Measurements from ENCODE around the gene ATP5IF1. TPM values are rescaled to one million over a fixed set of nuclear protein-coding genes. Genes with fewer than 3 reads are reported as not detected.

The ATP5IF1 gene
- total and polyA plus RNA-seq, 2 donors (not counting 1 experiment from before 2014, with no cell fraction given), result 88.1 to 128 TPM

GRCh38 chr1:28265577-28265976 is 29.7 kb downstream of the ATP5IF1 start:
- TF ChIP-seq EZH2 (IDR thresholded peaks at IDR 0.05; ENCODE audit: borderline replicate concordance, insufficient read depth, low read depth, low read length, poor library complexity, severe bottlenecking) (no peak), CTCF (IDR thresholded peaks at IDR 0.05) (no peak)
- Histone ChIP-seq H3K36me3 (replicated peaks in 1 of 2; ENCODE audit: control extremely low read depth in 1 of 2, control insufficient read depth in 1 of 2, extremely low read depth in 1 of 2, insufficient read depth in 2 of 2, low read length in 1 of 2) (no peaks in the 10 kb centered on the region), H3K4me3 (ENCODE audit: control extremely low read depth in 1 of 5, extremely low read depth in 1 of 5, insufficient read depth in 1 of 5, low read depth in 2 of 5, low read length in 4 of 5) (no peak overlapping the region), H2AFZ (ENCODE audit: insufficient read depth, low read depth, low read length, poor library complexity, severe bottlenecking) (no peak overlapping the region), H3K27ac (ENCODE audit: low read length in 2 of 2) (no peak overlapping the region), H3K4me2 (replicated peaks; ENCODE audit: low read depth, low read length, poor library complexity, severe bottlenecking) (no peak overlapping the region), H3K79me2 (ENCODE audit: control insufficient read depth, insufficient read depth, low read length) (peaks cover 37% of the 10 kb centered on the region), H3K9me3 (ENCODE audit: control extremely low read depth in 1 of 3, control insufficient read depth in 2 of 3, insufficient read depth in 1 of 3, low read length in 2 of 3) (no peaks in the 10 kb centered on the region), H4K20me1 (ENCODE audit: control insufficient read depth, insufficient read depth, low read length, poor library complexity, severe bottlenecking) (peaks cover 8% of the 10 kb centered on the region), H3K9ac (ENCODE audit: low read length) (no peak overlapping the region), H3K27me3 (replicated peaks in 1 of 4; ENCODE audit: control extremely low read depth in 1 of 4, control insufficient read depth in 3 of 4, insufficient read depth in 4 of 4, low read length in 3 of 4) (no peaks in the 10 kb centered on the region), H3K4me1 (ENCODE audit: control insufficient read depth in 2 of 2, insufficient read depth in 2 of 2, low read length in 2 of 2) (peaks cover 9% of the 10 kb centered on the region in 2 donors)
- H3K9me3 Mint-ChIP-seq (ENCODE audit: insufficient read depth), result no peaks in the 10 kb centered on the region
- ChIA-PET CTCF (interaction anchor here (7.9 kb wide), 1 partner anchor 16 kb away, joined by 64 read pairs; no protein-coding TSS in a partner anchor), POLR2A (no interaction called here)
- no peak for ATAC-seq (ENCODE audit: low read depth)
- WGBS (ENCODE audit: insufficient coverage), result 98% methylated on average over 5 of the region's 8 CpGs
- no peak overlapping the region for H3K27ac Mint-ChIP-seq
- DNase-seq, result no peak
- H3K27me3 Mint-ChIP-seq, result peaks cover 6% of the 10 kb centered on the region
- peaks cover 9% of the 10 kb centered on the region for H3K4me1 Mint-ChIP-seq
- no peak overlapping the region for H3K4me3 Mint-ChIP-seq
- intact Hi-C loops (cut with micrococcal nuclease), result no loop called here

DNA sequence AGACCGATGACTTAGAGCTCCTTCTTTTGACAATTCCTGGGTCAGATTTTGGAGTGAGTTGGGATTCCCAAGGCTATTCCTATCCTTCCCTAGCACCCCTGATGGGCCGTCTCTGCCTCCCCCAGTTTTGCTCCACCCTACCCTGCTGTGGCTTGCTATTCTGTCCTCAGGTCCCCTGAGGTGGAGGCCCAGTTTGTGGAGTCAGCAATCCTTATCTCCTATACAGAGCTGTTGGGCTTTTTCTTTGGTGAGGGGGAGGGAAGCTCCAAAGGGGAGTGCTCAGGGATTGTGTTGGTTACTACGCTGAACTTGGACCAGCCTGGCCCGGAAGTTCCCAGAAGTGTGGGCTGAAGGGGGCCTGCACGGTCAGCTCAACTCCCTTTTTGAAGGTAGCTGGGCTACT is 31.0 kb downstream of the ATP5IF1 start:
- H3K27ac Mint-ChIP-seq, result no peak overlapping the region
- no peaks in the 10 kb centered on the region for H3K27me3 Mint-ChIP-seq
- 96% methylated on average over 3 of the region's 5 CpGs for WGBS (ENCODE audit: insufficient coverage)
- no peaks in the 10 kb centered on the region for H3K9me3 Mint-ChIP-seq (ENCODE audit: insufficient read depth)
- no peak overlapping the region for H3K9ac ChIP-seq (ENCODE audit: low read length)
- no peak overlapping the region for H3K4me3 ChIP-seq (ENCODE audit: control extremely low read depth in 1 of 5, extremely low read depth in 1 of 5, insufficient read depth in 1 of 5, low read depth in 2 of 5, low read length in 4 of 5)
- H3K79me2 ChIP-seq (ENCODE audit: control insufficient read depth, insufficient read depth, low read length), result peaks cover 26% of the 10 kb centered on the region
- H4K20me1 ChIP-seq (ENCODE audit: control insufficient read depth, insufficient read depth, low read length, poor library complexity, severe bottlenecking), result peaks cover 8% of the 10 kb centered on the region
- peaks cover under 1 to 1% of the 10 kb centered on the region in 2 experiments for H3K36me3 ChIP-seq (replicated peaks in 1 of 2; ENCODE audit: control extremely low read depth in 1 of 2, control insufficient read depth in 1 of 2, extremely low read depth in 1 of 2, insufficient read depth in 2 of 2, low read length in 1 of 2)
- no peak overlapping the region for H3K27ac ChIP-seq (ENCODE audit: low read length in 2 of 2)
- intact Hi-C loops (cut with micrococcal nuclease), result no loop called here
- DNase-seq, result no peak
- no peak overlapping the region for H2AFZ ChIP-seq (ENCODE audit: insufficient read depth, low read depth, low read length, poor library complexity, severe bottlenecking)
- ChIA-PET POLR2A (no interaction called here), CTCF (interaction anchor here (7.9 kb wide), 1 partner anchor 17 kb away, joined by 64 read pairs; no protein-coding TSS in a partner anchor)
- no peak overlapping the region for H3K4me3 Mint-ChIP-seq
- H3K27me3 ChIP-seq (replicated peaks in 1 of 4; ENCODE audit: control extremely low read depth in 1 of 4, control insufficient read depth in 3 of 4, insufficient read depth in 4 of 4, low read length in 3 of 4), result no peaks in the 10 kb centered on the region
- H3K4me1 Mint-ChIP-seq, result no peaks in the 10 kb centered on the region
- H3K9me3 ChIP-seq (ENCODE audit: control extremely low read depth in 1 of 3, control insufficient read depth in 2 of 3, insufficient read depth in 1 of 3, low read length in 2 of 3), result no peaks in the 10 kb centered on the region
- H3K4me2 ChIP-seq (replicated peaks; ENCODE audit: low read depth, low read length, poor library complexity, severe bottlenecking), result no peak overlapping the region
- no peaks in the 10 kb centered on the region for H3K4me1 ChIP-seq (ENCODE audit: control insufficient read depth in 2 of 2, insufficient read depth in 2 of 2, low read length in 2 of 2)
- TF ChIP-seq EZH2 (IDR thresholded peaks at IDR 0.05; ENCODE audit: borderline replicate concordance, insufficient read depth, low read depth, low read length, poor library complexity, severe bottlenecking) (no peak), CTCF (IDR thresholded peaks at IDR 0.05) (no peak)
- no peak for ATAC-seq (ENCODE audit: low read depth)
